HG02973 (cell line): Measurements from ENCODE around the gene ASGR2.
"Not testable (repeated sequence)": the region's sequence is repeated elsewhere in the genome, so short reads cannot be mapped to it uniquely, and the experiment has no call there.

Source experiments
- ATAC-seq: cut with Tn5 transposase; IDR thresholded peaks from one replicate; pipeline ENCODE4 v1.9.1; 2021; ENCODE audit warnings: moderate library complexity; ENCODE audit not compliant: unreplicated experiment

Gene ASGR2

GRCh38 chr17:7101531-7101930 is 13.1 kb downstream of the ASGR2 start:
- ATAC-seq: no peak

GRCh38 chr17:7100641-7101379 is 13.8 kb downstream of the ASGR2 start:
- ATAC-seq: not testable (repeated sequence)

GRCh38 chr17:7098802-7099459 is 15.7 kb downstream of the ASGR2 start:
- no peak for ATAC-seq

GRCh38 chr17:7097940-7098339 is 16.7 kb downstream of the ASGR2 start:
- no peak for ATAC-seq

- ATAC-seq: no peak
These were observed 19.0 kb downstream of the ASGR2 start for GRCh38 chr17:7095625-7096024.

- no peak for ATAC-seq
These were observed 20.0 kb downstream of the ASGR2 start for GRCh38 chr17:7094652-7095019.

GRCh38 chr17:7091311-7092005 is 23.2 kb downstream of the ASGR2 start:
- ATAC-seq: not testable (repeated sequence)

GRCh38 chr17:7089570-7089969 is 25.1 kb downstream of the ASGR2 start:
- not testable (repeated sequence) for ATAC-seq

- ATAC-seq: not testable (repeated sequence)
These were observed 26.2 kb downstream of the ASGR2 start for GRCh38 chr17:7088442-7088841.

- no peak for ATAC-seq
These were observed 30.5 kb downstream of the ASGR2 start for GRCh38 chr17:7084088-7084487.

- no peak for ATAC-seq
These were observed 31.0 kb downstream of the ASGR2 start for GRCh38 chr17:7083592-7083991.

- no peak for ATAC-seq
These were observed 33.1 kb downstream of the ASGR2 start for GRCh38 chr17:7081341-7082062.

GRCh38 chr17:7080456-7081041 is 34.1 kb downstream of the ASGR2 start:
- ATAC-seq: no peak

- ATAC-seq: no peak
These were observed 34.8 kb downstream of the ASGR2 start, which contains the start of gene CLEC10A for GRCh38 chr17:7079581-7080455. CLEC10A (minus strand) TSS chr17:7080251; CDS start chr17:7078812, 1,439 bp downstream.

- ATAC-seq: no peak
These were observed 35.9 kb downstream of the ASGR2 start for GRCh38 chr17:7078711-7079110.

- no peak for ATAC-seq
These were observed 36.6 kb downstream of the ASGR2 start for GRCh38 chr17:7077911-7078546.

- ATAC-seq: no peak
These were observed 39.7 kb downstream of the ASGR2 start for GRCh38 chr17:7074931-7075330.

- no peak for ATAC-seq
These were observed 42.2 kb downstream of the ASGR2 start for GRCh38 chr17:7072406-7072805.

- ATAC-seq: no peak
These were observed 43.9 kb downstream of the ASGR2 start for GRCh38 chr17:7070712-7071111.
